MCF 10A (cell line): ENCODE results near the gene RIPPLY3. TPM values are rescaled to one million over a fixed set of nuclear protein-coding genes. Genes with fewer than 3 reads are reported as not detected.

Source experiments
- BruUV-seq: library from RNA; stranded (reverse); fragments of 400-500 nt; replicated peaks from 2 replicates; lab custom pipeline; 2021; lab: Mats Ljungman, UMichigan
- CTCF ChIA-PET: fragments of 300-600 bp; sonication (Branson Sonifier 250); formaldehyde crosslinking; extraction: SDS; loops from one replicate; lab custom pipeline; 2021; ENCODE audit warnings: antibody characterized with exemption, inconsistent platforms; lab: Yijun Ruan, JAX
- POLR2A ChIA-PET: fragments of 300-600, 350-650 bp; sonication (Branson Sonifier 250); formaldehyde crosslinking; extraction: SDS; loops from one replicate; lab custom pipeline; 2020; ENCODE audit warnings: antibody characterized with exemption, inconsistent platforms; lab: Yijun Ruan, JAX
- DNase-seq: peaks from one replicate; pipeline ENCODE4 v3.0.0-alpha.2; 2018; ENCODE audit not compliant: unreplicated experiment
- H3K27ac Mint-ChIP-seq: one replicate; pipeline ENCODE4 v1.8.0; 2022; ENCODE audit warnings: mild to moderate bottlenecking, low read depth, mixed read lengths; ENCODE audit not compliant: unreplicated experiment
- H3K27me3 Mint-ChIP-seq: one replicate; pipeline ENCODE4 v1.8.0; 2022; ENCODE audit warnings: mixed read lengths; ENCODE audit not compliant: insufficient read depth, unreplicated experiment
- H3K36me3 Mint-ChIP-seq: one replicate; pipeline ENCODE4 v1.8.0; 2022; ENCODE audit warnings: mild to moderate bottlenecking, moderate library complexity, mixed read lengths; ENCODE audit not compliant: insufficient read depth, unreplicated experiment
- H3K4me1 Mint-ChIP-seq: one replicate; pipeline ENCODE4 v1.8.0; 2022; ENCODE audit warnings: mixed read lengths; ENCODE audit not compliant: insufficient read depth, unreplicated experiment
- H3K4me3 Mint-ChIP-seq: one replicate; pipeline ENCODE4 v1.8.0; 2022; ENCODE audit warnings: mild to moderate bottlenecking, moderate library complexity, mixed read lengths; ENCODE audit not compliant: unreplicated experiment
- H3K9me3 Mint-ChIP-seq: one replicate; pipeline ENCODE4 v1.8.0; 2022; ENCODE audit warnings: mixed read lengths; ENCODE audit not compliant: unreplicated experiment
- CTCF ChIP-seq: fragments of 200-600 bp; IDR thresholded peaks from one replicate; pipeline ENCODE4 v1.8.0; 2022; ENCODE audit warnings: antibody characterized with exemption, mild to moderate bottlenecking; ENCODE audit not compliant: unreplicated experiment
- intact Hi-C: fragments of 100-400 bp; cut with micrococcal nuclease; formaldehyde crosslinking; loops from 2 replicates; pipeline ENCODE4 v1.14.1; 2022
- total RNA-seq: library from RNA; stranded (reverse); gene quantifications from 2 replicates; pipeline ENCODE4 v1.2.3, GENCODE V29; 2022

The RIPPLY3 gene
- total RNA-seq, 1 experiment from 2014 or later, result not detected

DNA sequence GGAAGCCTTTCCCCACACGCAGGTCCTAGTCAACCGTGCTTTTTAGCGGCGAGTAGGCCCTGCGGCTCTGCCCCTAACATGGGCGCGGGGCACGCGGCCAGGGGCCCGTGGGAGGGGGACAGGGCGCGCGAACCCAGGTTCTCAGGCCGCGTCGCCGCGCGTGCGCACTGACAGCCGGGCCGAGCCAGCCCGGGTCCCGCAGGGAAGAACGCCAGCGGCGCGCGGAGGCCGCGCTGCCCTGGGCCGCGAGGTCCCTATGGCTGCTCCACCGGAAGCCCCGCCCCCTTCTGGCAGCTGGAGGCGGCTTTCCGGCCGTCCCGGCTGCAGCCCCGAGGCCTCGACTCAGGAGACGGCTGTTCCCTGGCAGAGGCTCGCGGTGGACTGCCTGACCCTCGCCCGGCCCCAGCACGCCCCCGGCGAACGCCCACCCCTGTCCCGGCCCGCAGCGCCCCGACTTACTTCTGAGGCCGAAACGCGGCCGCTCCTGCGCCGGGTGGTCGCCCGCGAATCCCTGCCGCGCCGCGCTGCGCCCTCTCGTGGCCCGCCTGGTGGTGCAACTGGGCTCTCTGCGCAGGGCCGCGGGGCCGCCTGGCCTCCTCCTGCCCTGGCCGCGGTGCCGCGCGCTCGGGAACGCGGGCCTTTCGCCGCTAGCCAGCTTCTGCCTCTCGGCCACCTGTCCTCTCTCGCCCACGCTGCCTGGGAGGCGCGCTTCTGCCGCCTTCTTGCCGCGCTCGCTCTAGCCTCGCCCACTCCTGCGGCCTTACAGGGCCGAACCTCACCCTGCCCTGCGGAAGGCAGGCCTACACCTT lies 16.6 kb upstream of the RIPPLY3 start:
- ChIA-PET CTCF (interaction anchor here (0.6 to 2.6 kb wide), 8 partner anchors 20 to 37 kb away, joined by 3 to 10 read pairs (median 3); partner anchors contain the start of gene HLCS), POLR2A (interaction anchor here (0.7 to 2.0 kb wide), 11 partner anchors 12 to 586 kb away, joined by 3 to 7 read pairs (median 5); partner anchors contain the start of gene HLCS)
- BruUV-seq, result no TSS peak
- Mint-ChIP-seq H3K27me3 (no peaks in the 10 kb centered on the region), H3K36me3 (no peaks in the 10 kb centered on the region), H3K27ac (peak overlapping the region; percentile 90), H3K4me1 (no peaks in the 10 kb centered on the region), H3K9me3 (no peaks in the 10 kb centered on the region), H3K4me3 (peak overlapping the region; percentile 81)
- intact Hi-C loops, result no loop called here
- peak; percentile 81 for TF ChIP-seq CTCF
- DNase-seq, result peak; percentile 88

GRCh38 chr21:36990508-36991205 lies 15.8 kb upstream of the RIPPLY3 start:
- intact Hi-C loops, result no loop called here
- no peak for DNase-seq
- POLR2A ChIA-PET, result interaction anchor here (0.7 to 2.0 kb wide), 9 partner anchors 8 to 587 kb away, joined by 3 to 7 read pairs (median 5); partner anchors contain the start of gene HLCS
- H3K27me3 Mint-ChIP-seq, result no peaks in the 10 kb centered on the region
- H3K4me1 Mint-ChIP-seq, result no peaks in the 10 kb centered on the region
- H3K9me3 Mint-ChIP-seq, result no peaks in the 10 kb centered on the region
- BruUV-seq, result TSS peak; percentile 42
- peak overlapping the region; percentile 90 for H3K27ac Mint-ChIP-seq
- peak overlapping the region; percentile 81 for H3K4me3 Mint-ChIP-seq
- no peaks in the 10 kb centered on the region for H3K36me3 Mint-ChIP-seq
- no peak for TF ChIP-seq CTCF
- CTCF ChIA-PET, result interaction anchor here (0.6 to 2.6 kb wide), 10 partner anchors 14 to 568 kb away, joined by 3 to 10 read pairs (median 3); partner anchors contain the start of gene HLCS

- no TSS peak for BruUV-seq
- H3K27me3 Mint-ChIP-seq, result no peaks in the 10 kb centered on the region
- ChIA-PET CTCF (interaction anchor here (0.6 kb wide), 1 partner anchor 441 kb away, joined by 3 read pairs; no protein-coding TSS in a partner anchor), POLR2A (interaction anchor here (0.6 to 1.3 kb wide), 2 partner anchors 79 to 1378 kb away, joined by 3 to 4 read pairs; no protein-coding TSS in a partner anchor)
- no peak for TF ChIP-seq CTCF
- intact Hi-C loops, result no loop called here
- no peaks in the 10 kb centered on the region for H3K36me3 Mint-ChIP-seq
- no peaks in the 10 kb centered on the region for H3K9me3 Mint-ChIP-seq
- no peak overlapping the region for H3K27ac Mint-ChIP-seq
- DNase-seq, result no peak
- no peaks in the 10 kb centered on the region for H3K4me1 Mint-ChIP-seq
- no peak overlapping the region for H3K4me3 Mint-ChIP-seq
These were observed 13.8 kb upstream of the RIPPLY3 start for GRCh38 chr21:36992671-36993070.
